Transverse colon (tissue), 4 donors: Measurements from ENCODE around the gene BHLHE41. TPM values are rescaled to one million over a fixed set of nuclear protein-coding genes. Genes with fewer than 3 reads are reported as not detected.

Experiments
- DNase-seq: peaks from one replicate; pipeline ENCODE4 v3.0.0-alpha.2; 2019
- H3K27ac ChIP-seq, 4 donors: fragments of 200-600 bp; sonication (generic); 2 replicates each; pipeline ENCODE4 v1.5.1; 2016 to 2018; ENCODE audit warnings: inconsistent platforms in 4 of 4
- H3K27me3 ChIP-seq: fragments of 200-600 bp; sonication (generic); 2 replicates; pipeline ENCODE4 v1.5.1; 2017; ENCODE audit warnings: inconsistent platforms
- H3K36me3 ChIP-seq, 4 donors: fragments of 200-600 bp; sonication (generic); 2 replicates each; pipeline ENCODE4 v1.5.1; 2017 to 2019; ENCODE audit warnings: inconsistent platforms in 4 of 4
- H3K4me1 ChIP-seq, 4 donors: fragments of 200-600 bp; sonication (generic); 2 replicates each; pipeline ENCODE4 v1.5.1; 2017 to 2020; ENCODE audit warnings: inconsistent platforms in 4 of 4
- H3K4me3 ChIP-seq, 4 donors: fragments of 200-600 bp; sonication (generic); 1 replicate in 1 of 4; 2 replicates in 3 of 4; pipeline versions ENCODE4 v1.5.1 to v1.6.1; 2017 to 2019; ENCODE audit warnings: inconsistent platforms in 4 of 4
- H3K9me3 ChIP-seq, 2 donors: fragments of 200-600 bp; sonication (generic); 2 replicates each; pipeline ENCODE4 v1.5.1; 2017 to 2019; ENCODE audit warnings: inconsistent platforms in 2 of 2
- CTCF ChIP-seq, 5 experiments: fragments of 200-600 bp in 3 of 5; fragments of 450-650 bp in 2 of 5; sonication (generic) in 3 of 5; IDR thresholded peaks; 1 replicate in 2 of 5; 2 replicates in 3 of 5; pipeline ENCODE4 v1.5.1; 2016 to 2017; ENCODE audit warnings: antibody characterized with exemption in 5 of 5, inconsistent platforms in 3 of 5, mild to moderate bottlenecking in 2 of 5, moderate library complexity in 1 of 5
- EP300 ChIP-seq: sonication (generic); formaldehyde crosslinking; IDR thresholded peaks from one replicate; pipeline ENCODE4 v1.6.1; 2017; ENCODE audit warnings: antibody characterized with exemption, low read depth
- POLR2A ChIP-seq: fragments of 450-650 bp; IDR thresholded peaks from one replicate; pipeline ENCODE4 v1.6.1; 2016; ENCODE audit warnings: antibody characterized with exemption, mild to moderate bottlenecking, moderate library complexity
- POLR2AphosphoS5 ChIP-seq, 3 donors: sonication (generic); formaldehyde crosslinking; IDR thresholded peaks; one replicate each; pipeline ENCODE4 v1.6.1; 2016; ENCODE audit warnings: antibody characterized with exemption in 3 of 3
- WGBS, 2 donors: methylation state at CpG; one replicate each; pipeline ENCODE4 v1.1.5; 2018; ENCODE audit warnings: low coverage in 1 of 2; 5-methylcytosine and 5-hydroxymethylcytosine counted together
- in situ Hi-C, 4 donors: fragments of 200-750 bp; cut with MboI; loops; one replicate each; pipeline versions ENCODE4 v1.15.0 to v1.15.1; 2017; ENCODE audit warnings: low sequenced_read_pairs in 3 of 4, low pct_ligation_motif_present in 1 of 4, low pct_unique_long_range_greater_than_20kb in 1 of 4
- intact Hi-C: fragments of 100-400 bp; cut with DNase I; formaldehyde crosslinking; loops from one replicate; pipeline ENCODE4 v1.15.1; 2023; ENCODE audit warnings: low total_unique reads
- total RNA-seq, 4 donors: library from RNA; depleted of rRNA; stranded (reverse); fragments of >200 nt; gene quantifications; one replicate each; pipeline ENCODE4 v1.1.0, GENCODE V29; 2016

BHLHE41 gene
- total RNA-seq, 4 donors from 2014 or later, result 12.2 to 22.8 (median 18.1) TPM; not detected in 1

DNA sequence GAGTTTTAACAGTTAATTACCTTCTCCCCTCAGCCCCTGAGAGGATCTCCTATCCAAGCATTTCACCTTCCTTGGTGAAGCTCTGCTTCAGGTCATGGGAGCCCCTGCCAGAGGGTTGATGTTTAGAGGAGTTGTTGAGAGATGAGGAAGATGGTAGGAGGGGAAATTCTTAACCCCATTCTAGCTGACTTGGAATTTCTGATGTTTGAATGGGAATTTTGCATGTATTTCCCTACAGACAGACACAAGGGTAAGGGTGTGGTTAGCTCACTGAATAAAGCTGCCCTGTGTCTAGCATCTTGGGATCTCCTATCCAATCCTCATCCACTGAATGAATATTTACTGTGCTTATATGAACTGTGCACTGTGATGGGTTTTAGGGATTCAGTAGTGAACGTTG, 7.1 kb upstream of the BHLHE41 start:
- no peak for DNase-seq
- Histone ChIP-seq H3K27me3 (peaks cover 10% of the 10 kb centered on the region), H3K27ac (no peak overlapping the region), H3K36me3 (no peaks in the 10 kb centered on the region), H3K4me1 (peaks cover 8 to 15% (median 12%) of the 10 kb centered on the region in 4 donors), H3K9me3 (no peaks in the 10 kb centered on the region), H3K4me3 (no peak overlapping the region)
- in situ Hi-C loops (no loop called here), intact Hi-C loops (no loop called here)
- TF ChIP-seq CTCF (IDR thresholded peaks at IDR 0.05) (no peak), POLR2A (no peak), POLR2AphosphoS5 (IDR thresholded peaks at IDR 0.05) (no peak), EP300 (no peak)
- 73 to 75% methylated on average over 1 of the region's 1 CpG for WGBS, 2 donors

DNA sequence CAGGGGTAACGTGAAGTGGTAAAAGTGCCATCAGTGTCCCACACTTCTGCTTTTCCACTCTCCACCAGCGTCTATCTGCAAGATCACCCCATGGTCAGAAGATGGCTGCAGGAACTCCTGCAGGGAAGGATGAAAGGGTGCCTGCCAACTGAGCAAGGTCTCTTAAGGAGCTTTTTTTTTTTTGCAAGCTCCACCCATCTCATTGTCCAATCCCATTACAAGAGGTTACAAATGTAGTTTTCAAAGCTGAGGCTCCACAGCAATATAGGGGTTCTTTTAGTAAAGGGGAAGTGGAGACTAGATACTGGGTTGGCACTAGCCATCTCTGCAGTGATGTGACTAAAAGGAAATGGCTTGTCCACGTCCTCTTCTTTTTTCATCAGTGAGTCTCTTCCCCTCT, 5.9 kb upstream of the BHLHE41 start:
- TF ChIP-seq POLR2A (no peak), EP300 (no peak)
- no peak overlapping the region for H3K4me3 ChIP-seq
- H3K4me1 ChIP-seq, result peaks cover 10 to 21% (median 17%) of the 10 kb centered on the region in 4 donors
- H3K9me3 ChIP-seq, result no peaks in the 10 kb centered on the region
- peaks cover 13% of the 10 kb centered on the region for H3K27me3 ChIP-seq
- in situ Hi-C loops, result no loop called here
- no peak for DNase-seq
- intact Hi-C loops, result no loop called here
- H3K36me3 ChIP-seq, result no peaks in the 10 kb centered on the region
- WGBS, 2 donors, result 54 to 72% methylated on average over 3 of the region's 3 CpGs
- no peak overlapping the region for H3K27ac ChIP-seq

GRCh38 chr12:26128168-26128567, 3.3 kb upstream of the BHLHE41 start:
- intact Hi-C loops (no loop called here), in situ Hi-C loops (no loop called here)
- no peak for DNase-seq
- Histone ChIP-seq H3K4me1 (peaks cover 6 to 38% (median 21%) of the 10 kb centered on the region in 4 donors), H3K27ac (no peak overlapping the region), H3K36me3 (no peaks in the 10 kb centered on the region), H3K27me3 (peaks cover 31% of the 10 kb centered on the region), H3K9me3 (no peaks in the 10 kb centered on the region), H3K4me3 (no peak overlapping the region)
- TF ChIP-seq CTCF (IDR thresholded peaks at IDR 0.05) (no peak), EP300 (no peak), POLR2AphosphoS5 (IDR thresholded peaks at IDR 0.05) (no peak), POLR2A (no peak)

- TF ChIP-seq POLR2AphosphoS5 (IDR thresholded peaks at IDR 0.05) (no peak), CTCF (IDR thresholded peaks at IDR 0.05) (no peak), POLR2A (no peak), EP300 (no peak)
- Histone ChIP-seq H3K27ac (peak overlapping the region in 3 of 4 donors; percentile 89 to 96 (median 91)), H3K27me3 (peaks cover 32% of the 10 kb centered on the region), H3K4me3 (no peak overlapping the region), H3K36me3 (no peaks in the 10 kb centered on the region), H3K4me1 (peaks cover 6 to 39% (median 26%) of the 10 kb centered on the region in 4 donors), H3K9me3 (no peaks in the 10 kb centered on the region)
- 83 to 90% methylated on average over 2 of the region's 2 CpGs for WGBS, 2 donors
- intact Hi-C loops, result no loop called here
- no peak for DNase-seq
- in situ Hi-C loops, result no loop called here
These were observed 2.6 kb upstream of the BHLHE41 start for GRCh38 chr12:26127404-26127803.
